NCI-H2196 treated with DMSO at 0.1 percent for 48 hours (cell line): ENCODE data around the gene MKI67.

Experiments
- DNase-seq: peaks from one replicate; lab custom pipeline; 2025; ENCODE audit not compliant: unreplicated experiment; lab: John Stamatoyannopoulos, UW

The MKI67 gene

GRCh38 chr10:128056303-128057050 is 69.7 kb downstream of the MKI67 start:
- DNase-seq = no peak

DNA sequence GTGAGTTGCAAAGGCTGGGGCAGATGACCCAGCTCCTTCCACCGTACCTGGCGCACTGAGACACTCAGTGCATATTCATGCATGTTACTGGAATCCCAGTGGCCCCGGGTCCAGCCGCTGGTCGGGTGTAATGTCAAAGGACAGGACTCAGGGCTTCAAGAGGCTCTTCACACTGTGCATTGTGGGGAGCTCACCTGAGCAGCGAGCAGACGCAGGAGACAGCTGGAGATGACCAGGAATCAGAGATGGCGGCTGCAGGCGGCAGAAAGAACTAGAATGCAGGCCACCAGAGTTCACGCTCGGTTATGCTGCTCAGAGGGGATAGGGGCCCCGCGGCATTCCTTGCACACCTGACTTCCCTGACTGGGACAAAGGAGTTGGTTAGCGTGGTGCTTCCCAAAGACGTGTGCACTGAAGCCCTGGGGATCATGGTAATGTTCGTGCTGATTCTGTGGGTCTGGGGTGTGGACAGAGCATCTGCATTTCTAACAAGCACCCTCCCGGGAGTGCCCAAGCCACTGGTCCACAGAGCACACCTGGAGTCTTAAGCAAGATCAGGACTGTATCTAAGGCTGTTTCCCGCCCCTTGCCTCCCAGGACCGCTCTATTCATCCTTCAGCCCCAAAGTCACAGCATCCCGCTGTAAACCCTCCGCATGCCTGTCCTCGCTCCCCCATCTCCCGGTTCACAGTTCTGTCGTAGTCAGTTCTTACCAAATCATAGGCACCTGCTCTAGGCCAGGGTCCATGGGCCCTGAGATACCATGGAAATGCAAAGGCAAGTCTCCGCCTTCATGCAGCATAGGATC is 71.0 kb downstream of the MKI67 start:
- DNase-seq = no peak

- DNase-seq = no peak
Measured at GRCh38 chr10:128054163-128054970, 71.9 kb downstream of the MKI67 start.

DNA sequence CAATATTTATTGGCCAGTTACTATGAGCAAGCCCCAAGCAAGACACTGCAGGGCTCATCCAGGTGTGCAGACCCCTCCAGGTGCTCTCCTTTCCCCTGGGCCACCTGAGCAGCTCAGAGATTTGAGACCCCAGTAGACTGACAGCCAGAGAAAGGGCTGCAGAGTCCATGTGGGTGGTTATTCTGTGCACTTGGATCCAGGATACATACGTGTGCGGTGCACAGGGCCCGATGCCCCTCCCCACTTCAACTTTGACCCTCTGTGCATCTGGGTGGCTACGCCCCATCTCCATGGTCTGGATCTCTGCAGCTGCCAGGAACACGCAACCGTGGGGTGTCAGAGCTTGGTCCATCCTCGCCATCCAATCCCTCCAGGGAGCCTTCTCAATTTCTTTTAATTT is 72.9 kb downstream of the MKI67 start:
- no peak for DNase-seq

DNA sequence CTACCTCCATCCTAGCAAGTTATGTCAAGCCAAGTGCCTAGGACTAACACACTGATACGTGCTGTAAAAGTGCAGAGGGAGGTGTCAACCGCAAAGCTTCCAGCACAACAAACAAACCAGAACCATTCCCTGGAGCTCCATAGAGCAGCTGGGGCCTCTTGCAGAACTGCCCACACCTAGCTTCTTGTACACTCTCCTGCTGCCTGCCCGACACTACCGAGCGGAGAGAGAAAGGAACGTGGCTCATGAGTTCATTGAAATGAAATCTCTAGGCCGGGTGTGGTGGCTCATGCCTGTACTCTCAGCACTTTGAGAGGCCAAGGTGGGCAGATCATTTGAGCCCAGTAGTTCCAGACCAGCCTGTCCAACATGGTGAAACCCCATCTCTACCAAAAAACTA is 73.5 kb downstream of the MKI67 start:
- no peak for DNase-seq

GRCh38 chr10:128051548-128051947 is 74.7 kb downstream of the MKI67 start:
- no peak for DNase-seq

DNA sequence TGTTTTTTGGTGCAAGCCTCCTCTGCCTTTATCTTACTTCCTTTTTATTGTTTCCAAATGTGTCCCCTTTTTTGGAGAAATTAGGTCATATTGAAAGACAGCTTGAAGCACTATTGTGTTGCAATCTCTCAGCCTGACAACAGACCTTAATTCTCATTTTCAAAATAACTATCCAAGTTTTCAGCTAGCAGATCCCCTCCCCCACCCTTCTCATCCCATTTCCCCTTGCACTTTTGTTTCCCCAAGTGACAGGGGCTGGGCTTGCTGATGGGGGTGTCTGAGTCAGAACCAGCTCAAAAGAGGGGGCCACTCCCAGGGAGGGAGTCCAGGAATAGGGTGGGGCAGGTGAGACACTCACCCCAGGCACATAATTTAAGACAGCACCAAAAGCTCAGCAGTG is 75.3 kb downstream of the MKI67 start:
- DNase-seq = no peak

DNA sequence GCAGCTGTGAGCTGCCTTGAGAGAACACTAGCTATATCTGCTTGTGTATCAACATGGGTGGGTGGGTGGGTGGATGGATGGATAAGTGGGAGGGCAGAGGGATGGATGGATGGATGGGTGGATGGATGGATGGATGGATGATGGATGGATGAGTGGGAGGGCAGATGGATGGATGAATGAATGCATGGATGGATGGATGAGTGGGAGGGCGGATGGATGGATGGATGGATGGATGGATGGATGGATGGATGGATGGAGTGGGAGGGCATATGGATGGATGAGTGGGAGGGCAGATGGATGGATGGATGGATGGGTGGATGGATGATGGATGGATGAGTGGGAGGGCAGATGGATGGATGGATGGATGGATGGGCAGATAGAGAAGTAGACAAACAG is 76.1 kb downstream of the MKI67 start:
- no peak for DNase-seq

DNA sequence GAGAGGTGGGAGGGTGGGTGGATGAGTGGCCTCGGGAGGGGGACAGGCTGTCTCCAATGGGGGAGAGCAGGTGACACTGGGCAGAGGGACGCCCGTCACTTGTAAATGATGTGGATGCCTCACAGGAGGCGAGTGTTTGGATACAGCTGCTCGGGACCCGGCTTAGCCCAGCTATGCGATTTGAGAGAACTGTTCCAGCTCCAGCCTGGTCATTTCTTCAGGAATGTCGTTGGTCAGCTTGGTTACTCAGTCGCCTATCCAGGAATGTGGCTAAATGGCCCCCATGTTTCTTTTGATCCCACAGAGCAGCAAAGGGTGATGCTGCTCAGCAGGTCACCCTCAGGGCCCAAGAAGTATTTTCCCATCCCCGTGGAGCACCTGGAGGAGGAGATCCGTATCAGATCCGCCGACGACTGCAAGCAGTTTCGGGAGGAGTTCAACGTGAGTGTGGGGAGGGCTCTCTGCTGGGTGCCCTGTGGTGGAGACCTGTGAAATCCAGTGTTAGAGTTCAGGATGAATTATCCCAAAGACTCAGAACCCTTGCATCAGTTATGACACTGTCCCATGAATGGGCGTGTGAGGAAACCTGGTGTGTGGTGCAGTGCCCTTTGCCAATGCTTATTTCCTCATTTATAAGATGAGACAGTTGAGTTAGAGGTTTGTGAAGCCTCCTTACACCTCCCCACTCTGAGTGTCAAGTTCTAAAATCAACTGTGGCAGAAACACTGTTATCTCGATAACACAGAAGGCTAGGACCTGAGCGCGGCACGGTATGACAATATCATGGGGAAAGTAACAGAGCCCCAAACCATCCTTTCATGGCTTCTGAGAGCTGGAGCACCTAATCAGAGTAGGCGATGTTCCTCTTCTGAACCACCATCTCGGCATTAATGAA is 76.8 kb downstream of the MKI67 start:
- no peak for DNase-seq

DNA sequence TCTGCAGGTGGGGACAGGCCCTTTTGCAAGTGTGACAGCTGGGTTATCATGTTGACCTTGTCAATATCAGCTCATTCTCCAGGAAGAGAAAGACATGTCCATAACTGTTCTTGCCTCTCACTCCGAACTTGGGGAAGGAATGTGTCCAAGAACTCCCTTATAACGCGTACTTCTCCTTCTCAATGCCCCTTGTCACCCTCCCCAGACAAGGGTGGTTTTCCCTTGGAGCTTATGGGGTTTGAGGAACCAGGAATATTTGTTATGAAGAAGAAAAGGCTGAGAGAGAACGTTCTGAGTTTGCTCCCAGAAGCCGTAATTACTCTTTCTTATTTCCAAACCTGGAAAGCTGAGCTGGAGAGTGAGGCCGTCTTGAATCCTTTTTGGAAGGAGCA is 77.4 kb downstream of the MKI67 start:
- no peak for DNase-seq

- DNase-seq = no peak
Measured at GRCh38 chr10:128047991-128048818, 78.0 kb downstream of the MKI67 start.

DNA sequence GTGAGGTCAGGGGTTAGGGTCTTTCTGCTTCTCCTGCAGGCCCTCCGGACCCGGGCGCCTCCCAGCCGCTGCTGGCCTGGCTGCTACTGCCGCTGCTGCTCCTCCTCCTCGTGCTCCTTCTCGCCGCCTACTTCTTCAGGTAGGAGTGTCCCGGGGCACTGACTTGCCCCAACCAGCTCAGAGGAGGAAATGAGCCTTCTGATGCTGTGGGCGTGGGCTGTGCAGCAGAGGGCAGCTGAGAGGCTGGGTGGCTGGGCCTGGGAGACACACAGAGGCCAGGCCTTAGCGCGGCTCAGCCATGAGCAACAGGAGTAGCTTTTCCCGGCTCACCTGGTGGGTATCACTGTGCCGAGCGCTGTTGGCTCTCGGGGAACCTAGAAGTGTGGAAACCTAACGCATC is 78.9 kb downstream of the MKI67 start:
- DNase-seq = no peak

DNA sequence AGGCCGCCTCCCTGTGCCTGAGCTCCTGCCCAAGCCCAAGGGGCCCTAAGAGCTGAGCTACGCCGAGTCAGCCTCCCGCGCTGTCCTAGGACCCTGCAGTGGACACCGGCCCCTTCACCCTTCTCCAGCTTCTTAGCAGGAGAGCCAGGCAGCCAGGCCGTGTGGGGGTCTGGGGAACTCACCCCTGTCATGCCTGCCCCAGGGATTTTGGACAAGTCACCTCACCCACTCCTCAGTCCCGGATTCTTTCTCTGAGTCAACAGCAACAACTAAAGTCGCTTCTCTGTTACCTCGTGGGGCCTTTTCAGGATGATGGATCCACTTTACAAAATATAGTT is 79.3 kb downstream of the MKI67 start:
- no peak for DNase-seq
